ENCODE data around the gene FHOD3.
"Not testable (repeated sequence)": the region's sequence is repeated elsewhere in the genome, so short reads cannot be mapped to it uniquely, and the experiment has no call there.

Gene FHOD3

DNA sequence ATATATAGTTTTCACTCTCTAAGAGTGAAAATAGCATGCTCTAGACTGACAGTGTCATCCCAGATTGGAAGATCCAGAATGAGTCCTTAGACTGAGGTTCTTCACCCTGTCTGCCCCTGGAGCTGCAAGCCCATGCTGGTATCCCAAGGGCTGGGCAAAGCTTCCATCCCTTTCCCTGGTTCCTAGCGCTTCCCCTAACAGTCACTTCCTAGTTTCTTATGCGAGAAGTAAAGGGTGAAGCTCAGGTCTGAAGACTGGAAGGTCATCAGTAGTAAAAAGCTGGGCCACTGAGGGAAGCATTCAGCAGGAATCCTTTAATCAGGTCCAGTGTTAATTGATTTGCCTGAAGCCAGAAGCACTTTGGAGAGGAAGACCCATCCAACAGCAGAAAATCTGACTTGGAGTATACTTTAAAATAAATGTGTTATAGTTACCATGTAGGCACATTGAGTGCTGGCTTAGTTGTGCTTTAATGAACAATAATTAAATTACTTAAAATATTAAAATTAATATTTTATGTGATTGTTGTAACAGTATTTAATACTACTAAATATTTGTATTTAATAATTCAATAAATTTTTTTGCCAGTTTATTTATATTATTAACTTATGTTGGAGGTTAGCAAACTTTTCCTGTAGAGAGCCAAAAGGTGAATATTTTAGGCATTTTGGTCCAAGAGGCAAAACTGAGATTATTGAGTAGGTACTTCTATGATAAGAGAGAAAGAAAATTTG is 237.9 kb downstream of the FHOD3 start:
- DNase-seq (ENCODE audit: low read depth in 2 of 3, low spot score in 2 of 3) = no peak

DNA sequence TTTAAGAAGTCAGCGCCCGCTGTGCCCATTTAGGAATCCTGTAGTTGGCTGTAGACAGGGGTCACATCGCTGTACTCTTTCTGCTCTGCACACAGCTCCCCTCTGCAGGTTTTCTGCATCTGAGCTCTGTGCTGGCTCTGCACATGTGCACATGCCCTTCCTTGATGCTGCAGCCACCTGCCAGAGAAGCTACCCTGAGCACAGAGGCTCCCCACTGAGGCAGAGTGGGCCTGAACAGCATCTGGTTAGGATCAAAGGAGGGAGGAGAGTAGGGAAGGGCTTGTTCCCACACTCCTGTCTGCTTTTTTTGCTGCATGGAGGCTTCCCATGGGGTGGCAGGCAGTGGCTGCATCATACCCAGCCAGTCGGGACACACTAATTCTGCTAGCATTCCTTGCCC is 238.9 kb downstream of the FHOD3 start:
- DNase-seq (ENCODE audit: low read depth in 2 of 3, low spot score in 2 of 3) = no peak

DNA sequence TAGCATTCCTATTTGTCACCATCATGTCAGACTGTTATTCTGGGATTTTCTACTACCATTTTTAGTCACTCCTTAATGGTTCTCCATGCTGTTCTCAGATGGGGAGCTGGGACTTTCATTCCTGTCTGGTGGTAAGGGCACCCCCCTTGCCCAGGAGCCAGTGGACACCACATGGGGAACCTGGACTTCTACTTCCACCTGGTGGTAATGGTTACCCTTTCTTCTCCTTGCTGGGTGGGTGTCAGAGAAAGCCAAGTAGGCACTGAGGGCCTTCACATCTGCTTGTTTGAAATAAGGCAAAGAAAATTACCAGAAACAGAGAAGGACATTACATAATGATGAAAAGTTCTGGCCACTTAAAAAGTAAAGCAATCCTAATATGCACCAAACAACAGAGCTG is 239.8 kb downstream of the FHOD3 start:
- DNase-seq (ENCODE audit: low read depth in 2 of 3, low spot score in 2 of 3) = no peak

DNA sequence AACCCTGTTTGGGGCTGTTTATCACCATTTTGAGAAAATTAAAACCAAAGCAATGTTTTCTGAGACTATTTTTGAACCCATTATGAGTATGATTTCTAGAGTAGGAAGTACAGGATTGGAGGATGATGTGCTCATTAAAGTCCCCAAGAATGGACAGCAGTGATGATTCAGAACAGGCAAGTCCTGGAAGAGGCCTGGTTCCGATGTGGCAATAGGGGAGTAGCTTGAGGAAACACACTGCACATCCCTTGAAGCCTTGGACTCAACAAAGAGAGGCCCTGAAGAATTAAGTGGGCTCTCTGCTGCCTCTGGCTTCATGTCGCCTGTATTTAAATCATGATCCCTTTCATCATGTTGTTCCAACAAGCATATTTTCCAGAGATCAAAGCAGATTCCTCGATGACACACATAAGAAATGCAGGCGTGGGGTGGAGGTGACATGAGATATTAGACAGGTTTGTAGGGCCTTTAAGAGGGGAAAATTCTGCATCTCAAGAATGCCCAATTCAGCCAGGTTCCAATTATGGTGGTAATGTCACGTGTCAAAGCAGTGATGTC is 242.2 kb downstream of the FHOD3 start:
- no peak for DNase-seq (ENCODE audit: low read depth in 2 of 3, low spot score in 2 of 3)

DNA sequence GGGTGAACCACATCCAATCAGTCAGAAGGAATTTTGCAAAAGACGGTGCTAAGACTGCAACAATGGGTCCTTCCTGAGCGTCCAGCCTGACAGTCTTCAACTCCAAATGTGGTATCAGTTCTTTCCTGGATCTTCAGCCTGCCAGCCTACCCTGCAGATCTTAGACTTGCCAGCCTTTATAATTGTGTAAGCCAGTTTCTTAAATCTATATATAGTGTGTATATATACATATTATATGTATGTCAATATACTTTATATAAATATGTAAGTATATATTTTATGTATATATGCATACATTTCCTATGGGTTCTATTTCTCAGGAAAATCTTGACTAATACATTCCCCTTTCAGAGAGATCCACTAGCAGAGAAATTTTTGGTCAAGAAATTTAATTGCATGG is 245.5 kb downstream of the FHOD3 start:
- no peak for DNase-seq (ENCODE audit: low read depth in 2 of 3, low spot score in 2 of 3)

DNA sequence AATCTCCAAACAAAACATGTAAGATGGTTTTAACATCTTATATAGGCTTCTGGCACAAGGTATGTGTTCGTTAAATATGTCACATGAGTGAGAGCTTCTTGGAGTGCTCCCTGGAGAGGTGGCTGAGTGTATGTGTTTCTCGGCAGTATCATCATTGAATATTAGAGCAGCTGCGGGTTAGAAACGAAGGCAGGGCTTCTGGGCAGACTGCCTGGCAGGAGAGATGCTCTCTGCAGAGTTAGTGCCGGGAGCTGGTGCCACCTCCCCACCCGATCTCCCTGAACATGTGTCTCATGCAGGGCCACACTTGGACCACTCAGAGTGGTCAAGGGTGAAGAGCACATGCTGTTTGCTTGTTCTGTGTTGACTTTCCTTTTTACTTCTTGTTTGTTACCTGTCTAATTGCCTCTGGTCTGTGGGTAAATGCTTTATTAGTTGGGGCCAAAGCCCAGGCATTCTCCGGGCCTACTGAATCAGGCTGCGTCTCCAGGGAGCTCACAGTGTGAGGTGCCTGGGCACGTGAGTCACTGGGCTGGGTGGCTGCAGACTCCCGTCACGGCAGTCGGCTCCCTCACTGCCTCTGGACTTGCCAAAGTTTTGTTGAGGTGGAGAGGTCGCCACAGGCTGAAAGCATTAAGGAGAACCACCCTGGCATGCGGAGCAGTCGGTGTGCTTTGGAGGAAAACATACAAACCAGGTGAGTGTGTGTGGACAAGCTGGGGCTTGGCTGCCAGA is 246.6 kb downstream of the FHOD3 start:
- DNase-seq (ENCODE audit: low read depth in 2 of 3, low spot score in 2 of 3) = no peak

DNA sequence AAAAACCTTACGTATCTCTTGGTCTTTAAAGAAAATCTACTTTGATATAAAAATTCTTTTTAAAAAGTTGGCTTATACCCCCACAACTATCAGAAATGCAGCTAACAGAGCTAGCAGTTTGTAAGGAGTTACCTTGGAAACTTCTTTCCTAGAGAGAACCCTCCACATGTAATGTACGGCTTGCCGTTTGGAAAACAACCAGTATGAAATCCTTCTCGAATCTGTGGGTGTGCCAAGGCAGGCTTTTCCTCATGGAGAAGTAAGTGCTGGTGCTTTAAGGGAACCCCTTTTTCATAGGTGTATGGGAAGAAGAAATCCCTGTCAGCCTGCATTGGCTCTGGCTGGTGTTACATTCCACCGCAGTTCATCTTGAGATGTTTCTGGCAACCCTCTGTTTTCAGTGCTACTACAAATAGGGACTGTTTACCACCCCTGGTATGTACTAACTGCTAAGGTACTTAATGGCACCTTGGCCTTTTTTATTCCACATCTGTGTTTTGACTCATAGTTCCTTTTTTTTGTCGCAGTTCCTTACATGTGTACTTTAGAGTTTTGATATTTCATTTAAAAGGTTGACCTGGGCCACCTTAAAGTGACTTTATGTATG is 248.4 kb downstream of the FHOD3 start:
- no peak for DNase-seq (ENCODE audit: low read depth in 2 of 3, low spot score in 2 of 3)

DNA sequence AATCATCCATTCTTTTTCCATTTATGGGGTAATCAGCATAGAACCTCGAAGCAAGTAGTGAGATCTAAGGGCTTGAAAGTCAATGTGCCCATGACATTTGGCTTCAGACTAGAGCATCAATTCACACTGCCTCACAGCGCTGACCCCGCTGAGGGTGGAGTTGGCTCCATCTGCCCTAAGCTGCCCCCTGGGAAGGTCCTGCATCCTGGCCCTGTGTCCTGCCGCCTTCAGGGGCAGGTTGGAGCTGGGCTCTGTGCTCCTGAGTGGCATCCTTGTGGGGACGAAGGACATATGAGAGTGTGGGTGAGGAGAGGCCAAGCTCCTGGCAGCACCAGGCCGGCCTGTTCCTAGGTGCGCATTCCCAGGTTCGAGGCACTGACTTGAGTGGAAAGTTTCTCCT is 249.4 kb downstream of the FHOD3 start:
- no peak for DNase-seq (ENCODE audit: low read depth in 2 of 3, low spot score in 2 of 3)

DNA sequence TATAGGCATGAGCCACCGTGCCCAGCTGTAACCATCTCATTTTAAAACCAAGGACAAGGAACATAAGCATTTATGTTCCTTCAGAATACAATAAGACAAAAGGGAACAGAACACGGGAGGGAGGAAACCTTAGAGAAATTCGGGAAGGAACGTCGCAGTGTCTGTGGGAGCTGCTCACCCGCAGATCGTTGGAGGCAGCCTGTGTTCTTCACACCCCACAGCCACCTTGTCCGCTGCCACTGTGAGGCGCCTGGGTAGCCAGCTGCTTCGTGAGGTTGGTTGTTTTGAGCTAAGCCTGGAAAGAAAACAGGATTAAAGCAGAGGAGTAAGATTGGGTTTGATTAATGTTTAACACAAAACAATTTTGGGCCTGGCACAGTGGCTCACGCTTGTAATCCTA is 250.0 kb downstream of the FHOD3 start:
- no peak for DNase-seq (ENCODE audit: low read depth in 2 of 3, low spot score in 2 of 3)

DNA sequence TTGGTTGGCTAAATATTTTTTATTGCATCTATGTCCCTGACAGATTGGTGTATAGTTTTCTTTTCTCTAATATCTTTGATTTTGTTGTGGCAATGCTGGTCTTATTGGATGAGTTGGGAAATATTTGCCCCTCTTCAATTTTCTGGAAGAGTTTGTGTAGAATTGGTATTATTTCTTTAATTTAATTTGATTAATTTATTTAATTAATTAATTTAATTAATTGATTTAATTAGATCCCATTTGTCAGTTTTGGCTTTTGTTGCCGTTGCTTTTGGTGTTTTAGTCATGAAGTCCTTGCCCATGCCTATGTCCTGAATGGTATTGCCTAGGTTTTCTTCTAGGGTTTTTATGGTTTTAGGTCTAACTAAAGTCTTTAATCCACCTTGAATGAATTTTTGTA is 253.8 kb downstream of the FHOD3 start:
- not testable (repeated sequence) for DNase-seq (ENCODE audit: low read depth in 2 of 3, low spot score in 2 of 3)

DNA sequence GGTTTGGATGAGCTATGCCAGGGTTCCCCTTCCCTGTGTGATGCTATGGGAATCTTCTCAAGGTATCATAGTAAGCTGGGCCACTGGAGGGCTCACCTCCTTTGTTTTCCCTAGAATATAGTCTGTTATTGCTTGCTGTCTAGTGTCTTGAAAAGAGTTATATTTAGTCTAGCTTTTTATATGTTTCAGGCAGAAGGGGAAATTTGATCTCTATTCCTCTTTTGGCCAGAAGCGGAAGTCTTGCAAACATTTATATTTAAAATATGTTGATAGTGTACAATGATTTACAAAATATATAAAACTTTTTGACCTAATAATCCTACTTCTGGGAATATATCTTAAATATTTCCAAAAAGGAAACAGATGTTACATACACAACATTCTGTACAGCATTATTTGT is 260.7 kb downstream of the FHOD3 start:
- no peak for DNase-seq (ENCODE audit: low read depth in 2 of 3, low spot score in 2 of 3)

DNA sequence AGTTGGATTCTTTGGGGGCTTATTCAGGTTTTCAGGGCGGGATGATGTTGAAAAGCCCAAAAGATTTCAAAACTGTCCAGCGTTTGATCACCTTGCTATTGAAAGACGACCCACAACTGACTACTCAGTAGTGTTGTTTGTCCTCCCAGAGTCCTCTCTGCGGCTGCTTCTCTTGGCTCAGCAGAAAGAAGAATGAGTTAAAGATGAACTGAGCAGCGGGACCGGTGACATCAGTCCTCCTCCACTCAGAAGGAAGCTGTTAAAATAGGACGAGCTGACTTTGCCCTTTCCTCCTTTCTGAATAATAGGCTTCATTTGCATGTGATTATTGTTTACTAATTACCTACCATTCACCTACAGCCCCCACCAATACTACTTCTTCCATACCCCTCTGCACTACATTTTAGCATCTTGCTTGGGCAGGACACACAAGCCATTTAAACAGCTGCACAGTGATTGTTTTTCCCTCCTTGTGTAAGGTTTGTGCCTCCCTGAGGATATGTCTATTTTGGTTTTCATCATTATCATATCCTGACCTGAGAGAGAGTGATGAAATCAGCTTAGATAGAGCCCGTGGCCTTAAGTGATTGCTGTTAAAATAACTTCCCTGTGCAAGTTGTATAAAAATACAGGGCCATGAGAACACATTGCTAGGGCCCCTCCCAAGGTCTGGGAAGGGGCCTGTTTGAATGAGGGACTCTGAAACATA is 261.8 kb downstream of the FHOD3 start:
- DNase-seq (ENCODE audit: low read depth in 2 of 3, low spot score in 2 of 3) = no peak

DNA sequence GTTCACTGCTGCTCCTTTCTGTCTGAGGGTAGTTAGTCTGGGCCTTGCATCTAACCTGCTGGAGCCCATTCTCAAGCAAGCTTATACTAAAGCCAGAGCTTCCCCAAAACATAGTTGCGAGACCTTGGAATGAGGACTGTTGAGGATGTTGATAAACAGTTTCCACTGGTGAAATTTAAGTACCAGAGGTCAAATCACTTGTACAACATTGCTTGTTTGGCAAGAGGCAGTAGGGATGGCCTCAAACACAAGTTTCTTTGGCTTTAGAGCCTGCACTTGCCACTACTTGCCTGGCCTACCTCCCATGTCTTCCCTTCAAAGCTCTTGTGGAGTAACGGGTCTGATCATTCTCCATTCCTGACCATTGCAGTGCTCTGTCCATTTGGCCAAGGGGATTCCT is 262.7 kb downstream of the FHOD3 start:
- DNase-seq (ENCODE audit: low read depth in 2 of 3, low spot score in 2 of 3) = no peak

DNA sequence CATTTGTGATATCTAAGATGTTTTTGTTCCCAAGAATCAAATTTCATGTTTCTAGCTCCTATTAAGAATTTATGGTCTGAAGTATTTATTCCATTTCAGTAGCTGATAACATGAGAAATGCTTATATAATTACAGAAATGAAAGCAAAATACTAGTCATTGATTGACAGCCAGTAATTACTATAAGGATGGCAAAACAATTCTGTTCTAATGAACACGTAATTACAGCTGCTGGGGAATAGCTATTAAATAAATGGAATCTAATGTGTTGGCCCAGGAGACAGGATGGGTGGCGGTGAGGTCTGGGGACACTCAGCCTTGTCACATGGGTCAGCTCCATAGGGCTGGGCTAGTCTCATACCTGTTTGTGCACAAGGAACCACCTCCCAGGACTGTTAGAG is 263.5 kb downstream of the FHOD3 start:
- DNase-seq (ENCODE audit: low read depth in 2 of 3, low spot score in 2 of 3) = no peak

DNA sequence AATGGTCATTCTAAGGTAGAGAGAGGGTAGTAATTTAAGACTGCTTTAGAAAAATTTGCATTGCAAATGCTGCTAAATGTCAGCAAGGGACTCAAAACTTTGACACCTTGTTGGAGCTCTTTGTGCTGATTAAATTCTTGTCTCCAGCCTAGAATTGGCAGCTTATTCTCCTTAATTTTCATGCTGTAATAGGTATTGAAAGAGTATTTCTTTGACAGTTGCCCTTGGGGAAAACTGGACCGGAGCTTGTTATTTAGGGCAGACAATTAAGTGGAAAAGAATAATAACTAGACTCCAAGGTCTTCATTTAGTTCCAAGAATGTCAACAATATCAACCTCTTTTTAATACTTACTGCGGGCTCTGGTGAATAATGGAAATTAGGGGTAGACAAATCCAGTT is 267.3 kb downstream of the FHOD3 start:
- no peak for DNase-seq (ENCODE audit: low read depth in 2 of 3, low spot score in 2 of 3)

DNA sequence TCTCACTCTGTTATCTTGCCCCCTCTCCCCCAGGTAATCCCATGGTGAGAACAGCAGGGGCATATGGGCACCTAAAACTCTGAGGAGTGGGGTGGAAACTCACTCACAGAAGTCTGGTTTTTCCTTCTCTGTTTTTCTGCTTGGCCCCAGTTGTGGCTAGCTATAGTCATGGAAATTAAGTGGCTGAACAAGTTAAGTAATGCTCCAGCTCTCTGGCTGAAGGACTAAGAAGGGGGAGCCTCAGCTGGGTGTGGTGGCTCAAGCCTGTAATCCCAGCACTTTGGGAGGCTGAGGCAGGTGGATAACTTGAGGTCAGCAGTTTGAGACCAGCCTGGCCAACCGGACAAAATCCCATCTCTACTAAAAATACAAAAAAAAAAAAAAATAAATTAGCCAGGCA is 270.3 kb downstream of the FHOD3 start:
- DNase-seq (ENCODE audit: low read depth in 2 of 3, low spot score in 2 of 3) = no peak

DNA sequence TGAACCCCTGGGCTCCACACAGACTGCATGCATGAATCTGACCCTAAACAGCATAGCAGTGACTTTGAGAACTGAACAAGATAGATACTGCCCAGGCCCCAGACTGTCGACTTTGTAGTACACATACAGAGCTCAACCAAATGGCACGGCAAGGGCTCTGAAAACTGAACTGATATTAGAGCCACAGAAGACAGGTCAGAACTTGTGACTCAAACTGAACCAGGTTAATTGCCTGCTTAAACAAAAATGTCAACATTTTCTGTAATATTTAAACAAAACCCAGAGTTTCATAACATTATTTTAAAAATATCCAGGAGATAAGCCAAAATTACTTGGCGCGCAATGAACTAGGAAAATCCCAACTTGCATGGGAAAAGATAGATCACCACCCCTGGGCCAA is 271.0 kb downstream of the FHOD3 start:
- no peak for DNase-seq (ENCODE audit: low read depth in 2 of 3, low spot score in 2 of 3)

DNA sequence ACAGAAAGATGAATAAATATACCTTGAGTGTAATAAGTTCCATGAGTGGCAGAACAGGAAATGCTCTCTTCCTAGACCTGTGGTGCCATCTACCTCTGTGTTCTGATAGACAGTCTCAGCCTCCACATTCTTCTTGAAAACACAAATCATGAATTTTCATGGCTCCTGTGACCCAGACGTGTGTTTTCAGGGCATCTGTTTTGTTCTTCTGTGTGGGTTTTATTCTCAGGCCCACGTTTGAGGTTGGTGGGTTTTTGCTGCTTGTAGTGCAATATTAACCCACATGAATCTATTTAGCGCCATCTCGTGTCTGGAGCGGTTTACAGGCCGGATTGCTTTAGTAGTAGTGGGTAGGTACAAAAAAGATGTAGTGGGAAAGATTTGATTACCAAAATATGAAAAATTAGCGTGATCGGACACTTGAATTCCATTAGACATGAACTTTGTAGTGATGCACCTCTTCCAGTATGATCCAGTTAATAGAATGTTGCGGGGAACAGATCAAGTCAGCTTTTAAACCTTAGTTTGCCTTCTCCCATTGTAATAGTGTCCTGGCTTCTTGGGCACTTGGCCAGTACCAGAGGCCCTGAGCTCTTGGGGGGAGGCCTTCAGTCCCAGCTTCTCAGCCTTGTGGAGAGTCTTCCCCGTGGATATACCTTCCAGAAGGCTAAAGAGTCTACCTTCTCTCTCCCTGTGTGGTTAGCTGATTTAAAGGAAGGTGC is 274.8 kb downstream of the FHOD3 start:
- no peak for DNase-seq (ENCODE audit: low read depth in 2 of 3, low spot score in 2 of 3)

DNA sequence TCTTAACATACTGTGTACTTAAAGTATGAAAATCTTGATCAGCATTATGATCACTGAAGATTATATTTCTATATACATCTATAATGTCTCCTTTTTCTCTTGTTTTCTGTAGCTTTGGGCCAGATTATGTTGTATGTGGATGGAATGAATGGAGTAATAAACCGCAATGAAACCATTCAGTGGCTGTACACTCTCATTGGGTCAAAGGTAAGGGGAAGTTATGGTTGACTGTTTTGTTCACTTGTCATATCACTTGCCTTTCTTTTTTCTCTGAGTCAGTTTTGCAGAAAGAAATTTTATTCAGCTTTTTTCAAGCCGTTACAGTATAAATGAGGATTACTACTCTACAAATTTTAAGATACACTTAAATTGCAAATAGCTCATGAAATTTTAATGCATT is 278.8 kb downstream of the FHOD3 start:
- DNase-seq (ENCODE audit: low read depth in 2 of 3, low spot score in 2 of 3) = no peak

DNA sequence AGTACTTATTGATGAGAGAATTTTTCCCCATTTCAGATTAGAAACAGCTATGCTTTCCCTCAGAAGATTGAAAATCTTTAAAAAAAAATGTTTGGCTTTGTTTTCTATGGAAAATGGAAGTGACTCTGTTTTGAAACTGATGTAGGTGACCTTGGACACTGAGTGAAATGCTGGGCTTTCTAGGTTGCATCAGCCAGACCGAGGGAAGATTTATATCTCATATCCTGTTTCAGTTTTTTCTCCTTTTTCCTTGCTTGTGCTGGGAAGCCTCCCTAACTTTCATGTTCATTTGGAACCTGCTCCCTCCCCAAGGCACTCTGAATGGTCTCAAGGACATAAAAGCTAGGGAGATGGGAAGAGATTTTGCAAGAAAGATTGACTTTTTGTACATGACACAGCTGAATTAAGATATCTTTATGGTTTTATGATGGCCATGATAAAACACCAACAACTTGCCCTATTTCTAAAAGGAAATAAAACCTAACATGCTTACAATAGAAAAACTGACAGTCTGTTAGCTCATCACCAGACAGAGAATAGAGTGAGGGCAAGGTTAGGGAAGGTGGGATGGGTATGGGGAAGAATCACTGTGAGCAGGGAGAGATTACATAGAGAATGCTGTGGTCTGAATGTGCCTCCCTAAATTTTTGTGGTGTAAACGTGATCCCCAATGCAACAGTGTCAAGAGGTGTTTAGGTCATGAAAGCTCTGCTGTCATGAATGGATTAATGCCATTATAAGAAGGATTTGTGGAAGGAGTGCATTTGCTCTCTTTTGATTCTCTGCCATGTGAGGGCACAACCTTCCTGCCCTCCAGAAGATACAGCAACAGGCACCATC is 281.6 kb downstream of the FHOD3 start:
- DNase-seq (ENCODE audit: low read depth in 2 of 3, low spot score in 2 of 3) = no peak
